Measurements from ENCODE around the gene DDR1. TPM values are rescaled to one million over a fixed set of nuclear protein-coding genes. Genes with fewer than 3 reads are reported as not detected.

DDR1 gene
- total RNA-seq, 1 experiment from 2014 or later, result 230 TPM

GRCh38 chr6:30912746-30913520 is 28.6 kb downstream of the DDR1 start (continued):
- TF ChIP-seq PRDM15 (CRISPR knock-in tag; IDR thresholded peaks at IDR 0.05), result no peak
- no peak for TF ChIP-seq MAX (CRISPR knock-in tag; IDR thresholded peaks at IDR 0.05)
- TF ChIP-seq ATF2 (CRISPR knock-in tag; IDR thresholded peaks at IDR 0.05; ENCODE audit: borderline replicate concordance, low read depth), result no peak
- TF ChIP-seq ZNF425 (CRISPR knock-in tag; conservative IDR thresholded peaks at IDR 0.05), result no peak

GRCh38 chr6:30913721-30914075 is 29.4 kb downstream of the DDR1 start:
- peaks cover 46% of the 10 kb centered on the region for H3K36me3 Mint-ChIP-seq
- peak overlapping the region; percentile 25 for H3K27ac Mint-ChIP-seq
- ATAC-seq (peak; percentile 38), DNase-seq (ENCODE audit: low spot score) (no peak)
- no peaks in the 10 kb centered on the region for H3K9me3 Mint-ChIP-seq
- ChIA-PET POLR2A (interaction anchor here (0.5 to 2.2 kb wide), 9 partner anchors 13 to 258 kb away, joined by 3 to 12 read pairs (median 4); no protein-coding TSS in a partner anchor), CTCF (interaction anchor here (0.6 to 6.4 kb wide), 43 partner anchors 12 to 503 kb away, joined by 3 to 124 read pairs (median 4); partner anchors contain the start of genes DDR1, DHX16, MUCL3 and PSORS1C1)
- H3K4me3 Mint-ChIP-seq, result peak overlapping the region; percentile 90
- peaks cover 27% of the 10 kb centered on the region for H3K4me1 Mint-ChIP-seq
- no peaks in the 10 kb centered on the region for H3K27me3 Mint-ChIP-seq (ENCODE audit: low read depth)
- no peak for TF ChIP-seq ZNF671 (CRISPR knock-in tag; IDR thresholded peaks at IDR 0.05)
- no peak for TF ChIP-seq PREB (CRISPR knock-in tag; IDR thresholded peaks at IDR 0.05; ENCODE audit: borderline replicate concordance)
- TF ChIP-seq NFE2L1 (CRISPR knock-in tag; IDR thresholded peaks at IDR 0.05), result no peak
- no peak for TF ChIP-seq ZBTB43 (CRISPR knock-in tag; IDR thresholded peaks at IDR 0.05)
- no peak for TF ChIP-seq JAZF1 (CRISPR knock-in tag; IDR thresholded peaks at IDR 0.05)
- TF ChIP-seq ATF6 (CRISPR knock-in tag; IDR thresholded peaks at IDR 0.05), result no peak
- no peak for TF ChIP-seq FOXK1 (CRISPR knock-in tag; IDR thresholded peaks at IDR 0.05)
- no peak for TF ChIP-seq SOX15 (CRISPR knock-in tag; IDR thresholded peaks at IDR 0.05)
- TF ChIP-seq CBFB (CRISPR knock-in tag; IDR thresholded peaks at IDR 0.05; ENCODE audit: low read depth), result no peak
- TF ChIP-seq ZNF416 (CRISPR knock-in tag; IDR thresholded peaks at IDR 0.05), result no peak
- TF ChIP-seq ZBTB21 (CRISPR knock-in tag; IDR thresholded peaks at IDR 0.05; ENCODE audit: borderline replicate concordance), result no peak
- no peak for TF ChIP-seq JUN (CRISPR knock-in tag; IDR thresholded peaks at IDR 0.05)
- TF ChIP-seq AR (CRISPR knock-in tag; IDR thresholded peaks at IDR 0.05), result no peak
- TF ChIP-seq TEAD1 (CRISPR knock-in tag; IDR thresholded peaks at IDR 0.05), result no peak
- no peak for TF ChIP-seq TP53 (CRISPR knock-in tag; IDR thresholded peaks at IDR 0.05)
- TF ChIP-seq ATF1 (CRISPR knock-in tag; IDR thresholded peaks at IDR 0.05), result no peak
